G401 (cell line): Measurements from ENCODE around the gene LDB2. TPM values are rescaled to one million over a fixed set of nuclear protein-coding genes. Genes with fewer than 3 reads are reported as not detected.
"Not testable (repeated sequence)": the region's sequence is repeated elsewhere in the genome, so short reads cannot be mapped to it uniquely, and the experiment has no call there.

Source experiments
- DNase-seq: peaks from one replicate; pipeline ENCODE4 v3.0.0-alpha.2; 2015; ENCODE audit warnings: low spot score
- in situ Hi-C: cut with HindIII; loops from 2 replicates; pipeline ENCODE4 v1.10.0; 2016; ENCODE audit warnings: low sequenced_read_pairs, mixed read lengths
- total RNA-seq: library from RNA; depleted of rRNA; stranded (reverse); fragments of >200 nt; shearing (Covaris generic); gene quantifications from 2 replicates; pipeline ENCODE4 v1.2.3, GENCODE V29; 2014

Gene LDB2
- total RNA-seq, 1 experiment from 2014 or later = not detected

DNA sequence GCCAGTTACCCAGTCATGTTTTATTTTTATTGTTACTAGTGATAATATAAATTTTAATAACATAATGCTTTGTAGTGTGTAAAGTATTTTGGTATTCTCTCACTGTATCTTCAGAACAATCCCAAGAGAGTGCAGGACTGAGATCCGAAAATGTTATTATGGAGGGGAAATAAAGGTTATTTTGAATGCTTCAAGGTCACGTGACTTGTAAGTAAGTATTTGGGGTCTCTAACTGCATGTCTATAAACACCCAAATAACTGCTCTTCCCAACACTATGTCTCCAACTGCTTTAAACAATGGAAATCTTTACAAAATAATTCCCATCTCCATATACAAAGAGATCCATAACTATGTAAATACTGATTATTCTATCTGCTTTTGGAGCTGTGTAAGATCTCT lies 302.2 kb downstream of the LDB2 start:
- in situ Hi-C loops = no loop called here
- DNase-seq = no peak

DNA sequence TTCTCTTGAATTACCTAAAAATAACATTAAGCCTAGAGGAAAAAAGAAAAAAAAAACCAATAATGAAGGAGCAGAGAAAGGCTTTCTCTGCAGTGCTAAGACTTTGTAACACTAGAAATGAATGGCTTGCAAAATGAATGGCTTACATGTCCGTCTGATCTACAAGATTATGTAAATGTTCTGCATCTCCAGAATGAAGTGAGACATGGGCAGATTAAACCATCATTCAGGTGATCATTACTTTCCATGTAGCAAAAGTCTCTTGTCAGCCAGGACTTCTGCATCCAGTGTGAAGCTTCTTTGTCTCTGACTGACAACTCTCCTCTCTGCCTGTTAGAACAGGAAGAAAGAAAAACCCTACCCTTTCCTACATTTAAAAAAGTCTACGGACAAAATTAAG lies 304.3 kb downstream of the LDB2 start:
- no peak for DNase-seq
- in situ Hi-C loops = no loop called here

DNA sequence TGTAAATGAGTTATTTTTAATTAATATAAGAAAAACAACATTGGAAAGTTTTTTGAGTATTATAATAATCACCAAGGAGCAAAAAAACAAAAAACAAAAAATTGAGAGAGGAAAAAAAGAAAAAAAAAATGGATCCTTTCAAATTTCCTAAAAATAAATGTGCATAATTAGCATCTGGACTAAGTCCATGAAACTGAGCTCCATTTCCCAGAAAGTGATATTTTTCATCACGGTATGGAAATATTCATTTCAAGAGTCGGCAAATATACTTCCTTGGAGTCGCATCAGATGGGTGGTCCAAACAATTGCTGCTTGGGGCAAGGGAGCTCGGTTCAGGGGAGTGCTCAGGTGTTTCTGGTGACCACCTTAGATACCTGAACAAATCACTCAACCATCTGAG lies 305.1 kb downstream of the LDB2 start:
- in situ Hi-C loops = no loop called here

DNA sequence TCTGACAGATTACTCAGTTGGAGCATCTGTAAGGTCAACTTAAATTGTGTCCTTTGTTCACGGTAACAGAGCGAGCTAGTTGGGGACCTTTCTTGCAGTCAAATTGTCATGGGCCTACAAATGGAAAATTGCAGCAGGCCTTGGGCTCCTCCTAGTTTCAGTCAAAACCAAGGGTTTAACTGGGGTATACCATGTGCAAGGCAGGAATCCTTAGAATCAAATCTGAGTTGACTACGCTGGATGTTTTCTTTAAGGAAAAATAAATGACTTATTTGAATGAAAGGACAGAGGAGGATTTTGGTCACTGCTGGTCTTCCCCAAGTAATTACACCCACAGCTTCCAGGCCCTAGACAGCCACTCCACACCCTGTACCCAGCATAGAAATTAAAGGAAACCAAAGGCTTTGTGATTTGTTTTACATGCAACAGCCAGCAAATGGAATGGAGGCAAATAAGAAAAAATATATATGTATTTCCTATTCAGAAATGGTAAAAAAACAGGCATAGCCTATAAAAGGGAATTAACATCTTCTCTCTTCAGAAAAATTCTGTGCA lies 307.1 kb downstream of the LDB2 start:
- in situ Hi-C loops = no loop called here

More for the DNA sequence above, 305.1 kb downstream of the LDB2 start:
- DNase-seq = no peak

DNA sequence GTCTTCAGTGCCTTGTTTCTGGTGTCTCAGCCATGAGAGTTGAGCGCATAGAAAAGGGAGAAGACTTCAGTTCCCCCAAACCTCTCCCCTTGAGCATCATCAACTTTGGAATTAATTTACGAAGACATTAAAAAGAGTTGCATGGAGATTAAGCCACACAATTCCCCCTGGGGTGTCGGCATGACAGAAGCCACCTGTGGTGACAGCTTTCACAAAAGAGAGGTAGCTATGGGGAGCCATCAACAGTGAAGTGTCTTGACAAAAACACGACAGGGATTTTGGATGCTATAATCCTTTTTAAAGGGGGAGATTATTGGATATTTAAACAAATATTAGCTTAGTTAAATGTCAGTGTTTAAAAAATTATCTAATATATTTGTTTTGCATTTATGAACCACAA lies 307.6 kb downstream of the LDB2 start:
- in situ Hi-C loops = no loop called here
- no peak for DNase-seq

More for the DNA sequence above, 307.1 kb downstream of the LDB2 start:
- DNase-seq = no peak

DNA sequence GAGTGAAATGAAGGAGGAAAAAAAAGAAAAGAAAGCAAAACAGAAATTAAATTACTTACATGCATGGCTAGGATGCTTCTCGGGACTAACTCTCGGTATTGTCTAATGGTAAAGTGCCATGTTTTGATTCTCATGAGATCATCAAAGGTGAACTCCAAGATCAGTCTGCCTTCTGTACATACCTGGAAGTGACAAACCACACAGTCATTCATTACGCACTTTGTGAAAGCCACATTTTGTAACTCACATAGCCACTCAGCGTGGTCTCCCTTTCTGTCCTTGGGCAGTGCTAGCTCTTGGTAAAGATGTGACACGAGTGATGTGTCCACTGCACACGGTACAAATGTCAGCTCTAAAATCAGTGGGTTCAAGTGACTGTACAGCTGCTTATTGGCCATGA lies 309.8 kb downstream of the LDB2 start:
- in situ Hi-C loops = no loop called here
- no peak for DNase-seq

DNA sequence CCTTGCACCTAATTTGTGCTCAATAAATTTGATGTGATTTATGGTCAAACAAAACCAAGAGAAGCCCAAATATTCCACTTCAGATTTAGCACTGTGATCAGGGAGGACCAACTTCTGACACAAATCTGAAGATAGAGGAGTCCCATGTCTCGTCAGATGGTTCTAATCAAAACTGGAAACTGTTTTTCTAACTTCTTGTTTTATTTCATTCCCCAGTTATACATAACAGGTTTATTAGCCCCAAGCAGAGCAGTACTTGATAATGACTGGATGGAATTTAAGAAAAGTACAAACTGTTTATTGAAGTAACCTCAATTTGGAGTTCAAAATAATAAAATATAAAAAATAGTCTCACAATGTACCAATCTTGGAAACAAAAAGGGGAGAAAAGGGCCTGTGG lies 310.3 kb downstream of the LDB2 start:
- DNase-seq = no peak
- in situ Hi-C loops = no loop called here

DNA sequence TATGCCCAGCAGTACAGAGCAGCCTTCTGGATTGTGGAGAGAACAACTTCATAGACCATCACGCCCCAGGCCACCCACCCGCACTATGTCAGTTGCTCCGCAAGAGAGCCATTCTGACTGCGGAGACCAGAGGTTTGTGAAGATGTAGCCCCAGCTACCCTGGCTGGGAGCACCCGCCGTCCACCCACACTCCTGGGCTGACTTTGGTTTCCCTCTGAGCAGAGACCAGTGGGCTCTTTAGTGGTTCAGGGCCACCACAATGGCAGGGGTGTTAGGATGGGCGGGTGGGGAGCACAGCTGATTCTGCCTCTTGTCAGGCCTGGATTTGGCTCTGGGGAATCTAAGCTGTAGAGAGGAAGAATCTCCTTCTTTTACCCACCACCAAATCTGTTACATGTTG lies 313.4 kb downstream of the LDB2 start:
- DNase-seq = no peak
- in situ Hi-C loops = no loop called here

DNA sequence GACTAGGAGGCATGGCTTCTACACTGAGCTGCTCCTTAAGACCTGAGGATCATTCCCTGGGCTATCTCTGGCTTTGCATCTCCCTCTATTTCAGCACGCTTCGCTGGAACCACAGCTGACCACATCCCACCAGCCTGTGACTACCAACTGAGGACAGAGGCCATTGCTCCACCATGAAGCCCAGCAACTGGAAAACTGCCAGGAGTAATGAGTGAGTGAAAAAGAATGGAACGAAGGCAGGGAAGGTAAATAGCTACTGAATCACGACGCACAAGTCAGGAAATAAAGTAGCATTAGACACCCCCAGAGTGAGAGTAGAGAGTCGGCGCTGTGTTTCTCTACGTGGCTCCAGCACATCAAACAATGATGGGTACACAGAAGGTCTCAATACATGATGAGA lies 314.7 kb downstream of the LDB2 start:
- no peak for DNase-seq
- in situ Hi-C loops = no loop called here

DNA sequence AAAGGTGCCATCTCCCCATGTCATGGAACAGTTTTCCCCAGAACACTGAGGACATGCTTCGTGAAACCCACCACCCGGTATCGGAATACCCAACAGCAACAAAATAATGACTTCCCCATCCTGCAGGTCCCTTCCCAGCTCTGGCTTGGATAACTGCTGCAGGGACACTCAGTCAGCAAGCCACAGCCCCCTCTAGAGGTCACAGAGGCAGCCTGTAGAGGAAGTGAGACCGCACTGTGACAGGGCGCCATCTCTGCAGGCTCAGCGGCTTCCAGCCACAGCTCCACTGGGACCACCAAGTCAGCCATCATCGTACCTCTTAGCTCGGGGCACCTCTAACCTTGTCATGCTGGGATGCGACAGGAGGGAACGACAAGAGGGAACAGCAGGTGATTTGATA lies 315.9 kb downstream of the LDB2 start:
- in situ Hi-C loops = no loop called here
- DNase-seq = no peak

DNA sequence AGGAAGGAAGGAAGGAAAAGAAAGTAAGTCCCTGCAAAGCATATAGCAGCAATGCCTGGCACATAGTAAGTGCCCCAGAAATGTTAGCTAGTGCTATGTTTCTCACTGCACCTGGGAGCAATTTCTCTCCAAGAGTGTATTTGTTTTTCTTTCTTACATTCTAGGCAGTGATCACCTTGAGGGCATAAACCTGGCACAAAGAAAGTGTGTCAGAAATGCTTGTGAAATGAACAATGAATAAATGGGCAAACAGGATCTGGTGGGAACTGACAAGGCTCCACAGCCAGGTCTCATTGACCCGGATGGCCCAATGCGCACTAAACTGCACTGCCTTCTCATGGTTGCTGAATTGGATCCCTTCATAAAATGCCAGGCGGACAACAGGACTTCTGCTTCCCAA lies 316.4 kb downstream of the LDB2 start:
- DNase-seq = no peak
- in situ Hi-C loops = no loop called here

DNA sequence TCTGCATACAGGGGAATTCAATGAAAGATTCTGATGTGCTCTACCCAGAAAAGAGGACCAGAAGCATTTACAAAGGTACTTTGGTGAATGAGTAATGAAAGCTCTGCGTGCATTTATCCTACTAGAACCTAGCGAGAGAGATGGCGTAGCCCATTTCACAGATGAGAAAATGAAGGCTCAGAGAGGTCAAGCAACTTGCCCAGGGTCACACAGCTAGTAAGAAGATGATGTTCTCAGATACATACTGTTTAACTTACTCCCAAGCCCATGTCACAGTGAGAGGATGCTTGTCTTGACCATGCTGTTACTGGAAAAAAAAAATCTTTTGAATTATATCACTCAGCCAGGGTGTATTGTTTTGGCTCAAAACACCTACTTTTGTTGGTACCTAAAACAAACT lies 317.3 kb downstream of the LDB2 start:
- in situ Hi-C loops = no loop called here
- DNase-seq = no peak

DNA sequence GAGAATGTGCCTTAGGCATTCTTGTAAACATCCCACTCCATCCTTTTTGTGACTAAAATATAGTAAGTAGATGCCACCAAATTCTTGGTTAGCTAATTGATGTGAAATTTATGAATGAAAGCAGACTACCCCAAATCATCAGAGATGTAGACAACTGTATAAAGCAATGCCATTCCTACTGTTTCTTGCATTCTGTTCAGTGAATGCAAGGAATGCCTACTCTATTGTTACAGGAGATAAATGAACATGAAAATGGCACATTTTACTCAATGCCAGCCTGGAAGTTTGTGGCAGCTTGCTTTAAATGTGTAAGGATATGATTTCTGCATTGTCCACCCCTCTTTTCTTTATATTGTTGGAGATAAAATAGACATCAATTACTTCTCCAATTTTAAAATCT lies 317.9 kb downstream of the LDB2 start:
- in situ Hi-C loops = no loop called here
- no peak for DNase-seq

DNA sequence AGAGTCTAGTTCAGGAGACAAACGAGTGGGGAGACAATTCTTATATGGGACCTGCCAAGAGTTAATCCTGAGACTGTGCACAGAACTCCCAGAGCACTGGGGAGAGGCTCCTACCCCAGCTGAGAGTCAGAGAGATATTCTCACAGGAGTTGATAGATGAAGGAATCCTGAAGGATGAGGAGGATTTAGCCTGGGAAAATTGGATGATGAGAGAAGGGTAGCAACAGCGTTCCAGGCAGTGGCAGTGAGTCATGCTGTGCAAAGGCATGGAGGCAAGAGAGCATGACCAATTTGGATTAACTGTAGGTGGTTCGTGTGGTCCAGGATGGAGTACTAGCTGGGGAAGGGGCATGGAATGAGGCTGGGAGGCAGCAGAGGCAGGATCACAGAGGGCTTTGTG lies 318.6 kb downstream of the LDB2 start:
- DNase-seq = no peak
- in situ Hi-C loops = no loop called here

DNA sequence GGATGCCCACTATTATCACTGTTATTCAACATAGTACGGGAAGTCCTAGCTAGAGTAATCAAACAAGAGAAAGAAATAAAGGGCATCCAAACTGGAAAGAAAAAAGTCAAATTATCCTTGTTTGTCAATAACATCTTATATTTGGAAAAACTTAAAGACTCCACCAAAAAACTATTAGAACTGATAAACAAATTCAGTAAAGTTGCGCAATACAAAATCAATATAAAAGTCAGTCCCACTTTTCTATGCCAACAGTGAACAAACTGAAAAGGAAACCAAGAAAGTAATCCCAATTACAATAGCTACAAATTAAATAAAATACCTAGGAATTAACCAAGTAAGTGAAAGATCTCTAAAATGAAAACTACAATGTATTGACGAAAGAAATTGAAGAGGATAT lies 321.3 kb downstream of the LDB2 start:
- in situ Hi-C loops = no loop called here
- no peak for DNase-seq

DNA sequence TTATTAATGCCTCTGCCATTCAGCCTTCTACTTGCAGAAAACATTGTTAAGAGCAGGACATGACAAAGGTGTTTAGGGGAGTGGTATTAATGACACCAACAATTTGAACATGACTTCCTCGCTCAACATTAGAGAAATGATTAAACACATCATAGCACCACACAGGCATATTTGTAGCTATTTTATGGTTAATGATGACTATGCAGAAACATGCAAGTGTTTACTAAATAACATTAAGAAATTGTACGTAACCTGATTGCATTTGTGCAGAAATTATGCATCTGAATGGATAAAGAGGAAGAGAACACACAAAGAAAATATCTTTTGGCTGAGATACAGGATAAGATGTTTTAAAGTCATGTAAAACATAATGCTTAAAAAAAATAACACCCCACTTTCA lies 323.5 kb downstream of the LDB2 start:
- in situ Hi-C loops = no loop called here
- DNase-seq = no peak

DNA sequence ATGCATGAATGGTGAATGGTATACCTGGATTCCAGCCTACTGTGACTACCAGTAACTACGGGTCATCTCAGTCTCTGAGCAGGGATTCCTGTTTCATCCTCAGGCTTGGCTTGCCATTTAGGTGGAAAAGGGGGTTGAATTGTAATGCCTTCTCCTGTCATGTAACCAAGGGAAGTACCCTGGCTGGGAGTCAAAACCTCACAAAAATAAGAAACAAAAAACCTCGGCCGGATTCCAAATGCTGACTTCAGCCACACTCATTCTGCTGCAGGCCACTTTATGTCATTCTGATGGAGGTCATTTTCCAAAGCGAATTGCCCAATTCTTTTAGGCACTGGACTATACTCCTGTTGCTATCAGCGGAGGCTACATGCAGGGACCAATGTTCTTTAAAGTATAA lies 324.7 kb downstream of the LDB2 start:
- in situ Hi-C loops = no loop called here
- peak; percentile 22 for DNase-seq

DNA sequence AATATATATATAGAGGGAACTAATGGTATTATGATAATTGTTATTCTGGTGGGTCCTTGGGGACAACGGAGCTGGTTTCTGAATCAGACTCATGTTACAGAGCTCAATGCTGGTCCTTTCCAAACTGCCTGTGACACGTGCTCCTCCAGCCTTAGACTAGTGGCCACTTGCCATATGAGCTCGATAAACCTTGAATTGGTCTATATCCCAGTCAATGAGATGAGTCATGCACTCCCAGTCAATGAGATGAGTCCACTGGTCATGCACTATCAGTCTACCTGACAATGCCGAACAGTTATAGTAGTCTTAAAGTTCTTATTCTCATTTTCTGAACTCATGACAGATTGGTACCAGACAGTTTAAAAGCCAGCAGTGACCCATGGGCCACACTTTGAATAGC lies 325.2 kb downstream of the LDB2 start:
- in situ Hi-C loops = no loop called here
- no peak for DNase-seq

DNA sequence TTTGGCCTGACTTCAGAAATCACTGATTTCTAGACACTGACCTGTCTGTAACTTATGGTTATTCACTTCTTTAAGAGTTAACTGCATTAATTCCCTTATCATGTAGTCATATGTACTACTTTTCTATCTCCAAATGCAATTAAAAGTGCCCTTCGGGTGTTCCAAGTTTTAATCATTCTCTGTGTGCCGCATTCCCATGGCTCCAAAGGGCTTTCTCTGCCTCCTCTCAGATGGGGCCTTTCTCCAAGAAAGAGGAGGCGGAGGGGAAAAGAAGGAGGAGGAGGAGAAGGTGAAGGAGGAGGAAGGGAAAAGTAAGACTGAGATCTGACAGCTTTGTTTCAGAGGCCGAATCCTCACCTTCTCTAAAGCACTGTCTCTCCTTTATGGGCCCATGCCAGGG lies 325.8 kb downstream of the LDB2 start:
- in situ Hi-C loops = no loop called here
- no peak for DNase-seq

DNA sequence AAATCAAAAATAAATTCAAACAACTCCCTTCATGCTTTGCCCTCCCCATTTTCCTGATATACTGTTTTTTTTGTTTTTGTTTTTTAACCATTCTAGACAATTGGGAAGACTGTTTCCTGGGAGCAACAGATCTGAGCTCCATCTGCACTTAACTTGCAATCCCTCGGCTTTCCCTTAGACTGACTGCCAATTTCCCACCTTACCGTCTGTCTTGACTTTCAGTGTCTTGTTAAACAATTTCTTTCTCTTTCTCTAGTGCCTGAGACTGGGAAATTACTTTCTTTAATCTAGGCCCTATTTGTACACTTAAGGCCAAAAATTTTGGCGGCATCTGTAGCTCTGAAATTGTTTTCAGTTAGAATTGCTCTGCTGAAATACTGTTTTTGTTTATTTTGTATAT lies 326.3 kb downstream of the LDB2 start:
- DNase-seq = no peak
- in situ Hi-C loops = no loop called here

DNA sequence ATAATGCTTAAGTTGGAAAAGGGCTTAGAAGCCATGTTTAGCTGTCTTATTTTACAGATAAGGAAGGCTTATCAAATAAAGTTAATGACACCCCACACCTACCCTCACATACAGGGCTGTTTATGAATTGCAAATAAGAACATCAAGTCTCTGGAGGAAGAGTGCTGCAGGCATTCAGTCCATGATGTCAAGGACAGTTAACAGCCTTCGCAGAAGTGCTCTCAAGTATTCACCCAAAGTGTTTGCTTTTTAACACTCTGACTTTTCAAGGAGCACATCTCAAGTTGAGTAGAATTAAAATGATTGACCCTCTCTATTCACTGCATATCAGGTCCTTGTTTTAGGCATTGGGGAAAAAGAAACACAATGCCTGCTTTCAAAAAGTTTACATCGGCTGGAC lies 328.7 kb downstream of the LDB2 start:
- no peak for DNase-seq
- in situ Hi-C loops = no loop called here

DNA sequence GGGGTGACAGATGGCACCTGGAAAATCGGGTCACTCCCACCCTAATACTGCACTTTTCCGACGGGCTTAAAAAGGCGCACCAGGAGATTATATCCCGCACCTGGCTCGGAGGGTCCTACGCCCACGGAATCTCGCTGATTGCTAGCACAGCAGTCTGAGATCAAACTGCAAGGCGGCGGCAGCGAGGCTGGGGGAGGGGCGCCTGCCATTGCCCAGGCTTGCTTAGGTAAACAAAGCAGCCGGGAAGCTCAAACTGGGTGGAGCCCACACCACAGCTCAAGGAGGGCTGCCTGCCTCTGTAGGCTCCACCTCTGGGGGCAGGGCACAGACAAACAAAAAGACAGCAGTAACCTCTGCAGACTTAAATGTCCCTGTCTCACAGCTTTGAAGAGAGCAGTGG lies 341.1 kb downstream of the LDB2 start:
- in situ Hi-C loops, DNase-seq: not testable (repeated sequence)
